Panc1 (cell line): ENCODE results near the gene ASL.
"Not testable (repeated sequence)": the region's sequence is repeated elsewhere in the genome, so short reads cannot be mapped to it uniquely, and the experiment has no call there.

ENCODE experiments used
- POLR2AphosphoS5 ChIP-seq: IDR thresholded peaks from 2 replicates; pipeline ENCODE4 v1.6.1; 2012; ENCODE audit warnings: mild to moderate bottlenecking, low read depth, low read length, moderate library complexity
- SIN3A ChIP-seq: IDR thresholded peaks from 2 replicates; pipeline ENCODE4 v1.6.1; 2012; ENCODE audit warnings: low read depth, mild to moderate bottlenecking, low read length, moderate library complexity, borderline replicate concordance; ENCODE audit not compliant: insufficient read depth

DNA sequence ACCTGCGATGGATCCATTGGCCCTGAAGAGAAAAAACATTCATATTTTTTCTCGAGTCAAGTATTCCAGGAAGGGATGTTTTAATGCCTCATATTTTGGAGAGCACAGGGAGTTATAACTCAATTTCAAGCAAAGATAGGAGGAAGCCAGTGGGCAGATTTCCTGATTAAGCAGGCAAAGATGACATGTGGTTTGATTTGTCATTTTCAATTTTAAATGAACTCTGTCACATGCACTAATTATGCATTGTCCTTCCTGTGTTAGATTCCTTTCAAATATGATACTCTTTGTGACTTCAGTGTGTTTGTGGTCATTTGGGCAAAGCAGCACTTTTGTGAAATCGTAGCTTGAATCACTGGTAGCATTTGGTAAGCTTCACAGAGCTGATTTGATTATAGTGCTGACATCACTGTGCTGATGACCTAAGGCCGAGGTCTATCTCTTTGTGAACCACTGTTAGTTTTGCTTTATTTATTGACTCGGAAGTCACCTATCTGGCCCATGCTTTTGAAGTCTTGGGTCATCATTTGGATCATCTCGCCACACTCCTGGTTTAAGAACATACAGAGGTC, 50.2 kb downstream of the ASL start:
- TF ChIP-seq POLR2AphosphoS5, SIN3A: not testable (repeated sequence)
